HepG2 (cell line): Measurements from ENCODE around the gene GPBAR1. TPM values are rescaled to one million over a fixed set of nuclear protein-coding genes. Genes with fewer than 3 reads are reported as not detected.

ENCODE experiments used
- ATF7 ChIP-seq, 2 experiments: fragments of 450-650 bp in 1 of 2; sonication (generic) in 1 of 2; formaldehyde crosslinking in 1 of 2; IDR thresholded peaks; 2 replicates each; pipeline versions ENCODE4 v1.4.0 to v1.6.1; 2016 to 2020; ENCODE audit warnings: antibody characterized with exemption in 1 of 2, mild to moderate bottlenecking in 1 of 2, missing genetic modification reagents in 1 of 2
- BCL6 ChIP-seq: IDR thresholded peaks from 2 replicates; pipeline ENCODE4 v1.6.1; 2016; ENCODE audit warnings: missing genetic modification reagents, missing compliant biosample characterization
- CSRNP1 ChIP-seq: sonication (generic); formaldehyde crosslinking; IDR thresholded peaks from 2 replicates; pipeline ENCODE4 v1.8.1; 2023; ENCODE audit warnings: mild to moderate bottlenecking, missing genetic modification reagents
- ETV6 ChIP-seq: sonication (generic); formaldehyde crosslinking; conservative IDR thresholded peaks from 2 replicates; pipeline ENCODE4 v1.4.0; 2020; ENCODE audit warnings: missing genetic modification reagents
- EZH2 ChIP-seq: conservative IDR thresholded peaks from 2 replicates; pipeline ENCODE4 v1.6.1; 2012; ENCODE audit warnings: mild to moderate bottlenecking, low read depth, low read length, moderate library complexity
- NFATC3 ChIP-seq: sonication (generic); formaldehyde crosslinking; IDR thresholded peaks from 2 replicates; pipeline ENCODE4 v1.5.1; 2020; ENCODE audit warnings: mild to moderate bottlenecking, missing genetic modification reagents
- NFIB ChIP-seq: sonication (generic); formaldehyde crosslinking; IDR thresholded peaks from 2 replicates; pipeline ENCODE4 v1.9.0; 2021; ENCODE audit warnings: missing genetic modification reagents, mild to moderate bottlenecking, borderline replicate concordance
- NR0B2 ChIP-seq: sonication (generic); formaldehyde crosslinking; IDR thresholded peaks from 2 replicates; pipeline ENCODE4 v1.4.0; 2020; ENCODE audit warnings: mild to moderate bottlenecking, missing genetic modification reagents
- PAX8 ChIP-seq: sonication (generic); formaldehyde crosslinking; IDR thresholded peaks from 2 replicates; pipeline ENCODE4 v1.8.0; 2022; ENCODE audit warnings: mild to moderate bottlenecking, missing genetic modification reagents, borderline replicate concordance
- PLRG1 ChIP-seq: fragments of 450-650 bp; conservative IDR thresholded peaks from 2 replicates; pipeline ENCODE4 v1.6.1; 2016
- SIX4 ChIP-seq: sonication (generic); formaldehyde crosslinking; IDR thresholded peaks from 2 replicates; pipeline ENCODE4 v1.4.0; 2020; ENCODE audit warnings: missing genetic modification reagents
- SMAD3 ChIP-seq: sonication (generic); formaldehyde crosslinking; IDR thresholded peaks from 2 replicates; pipeline ENCODE4 v1.4.0; 2020; ENCODE audit warnings: missing genetic modification reagents
- SOX13 ChIP-seq, 3 experiments: fragments of 450-650 bp in 1 of 3; sonication (generic) in 1 of 3; formaldehyde crosslinking in 1 of 3; IDR thresholded peaks in 2 of 3; conservative IDR thresholded peaks in 1 of 3; 2 replicates each; pipeline versions ENCODE4 v1.5.0 to v1.6.1; 2016 to 2020; ENCODE audit warnings: antibody characterized with exemption in 1 of 3, mild to moderate bottlenecking in 1 of 3, missing compliant biosample characterization in 1 of 3, missing genetic modification reagents in 1 of 3, moderate library complexity in 1 of 3
- TBX2 ChIP-seq: sonication (generic); formaldehyde crosslinking; IDR thresholded peaks from 2 replicates; pipeline ENCODE4 v1.5.0; 2020; ENCODE audit warnings: missing genetic modification reagents, mild to moderate bottlenecking, borderline replicate concordance
- TFAP4 ChIP-seq: sonication (generic); IDR thresholded peaks from 2 replicates; pipeline ENCODE4 v1.6.1; 2016; ENCODE audit warnings: low read depth, borderline replicate concordance
- ZBTB20 ChIP-seq: sonication (generic); formaldehyde crosslinking; IDR thresholded peaks from 2 replicates; pipeline ENCODE4 v1.8.1; 2023; ENCODE audit warnings: missing genetic modification reagents, low read depth, mild to moderate bottlenecking, borderline replicate concordance
- ZFX ChIP-seq: sonication (generic); formaldehyde crosslinking; IDR thresholded peaks from 2 replicates; pipeline ENCODE4 v1.4.0; 2020; ENCODE audit warnings: mild to moderate bottlenecking, low read depth, missing genetic modification reagents, moderate library complexity
- ZNF207 ChIP-seq: fragments of 450-650 bp; IDR thresholded peaks from 2 replicates; pipeline ENCODE4 v1.6.1; 2016; ENCODE audit warnings: antibody characterized with exemption, borderline replicate concordance
- ZNF576 ChIP-seq: sonication (generic); formaldehyde crosslinking; IDR thresholded peaks from 2 replicates; pipeline ENCODE4 v1.4.0; 2020; ENCODE audit warnings: mild to moderate bottlenecking, missing genetic modification reagents
- ZNF652 ChIP-seq: IDR thresholded peaks from 2 replicates; pipeline ENCODE4 v1.6.1; 2016; ENCODE audit warnings: low read depth, borderline replicate concordance
- ZNF687 ChIP-seq: sonication (generic); formaldehyde crosslinking; IDR thresholded peaks from 2 replicates; pipeline ENCODE4 v1.5.1; 2020; ENCODE audit warnings: mild to moderate bottlenecking, missing genetic modification reagents, moderate library complexity
- ZNF879 ChIP-seq: sonication (generic); formaldehyde crosslinking; IDR thresholded peaks from 2 replicates; pipeline ENCODE4 v1.8.1; 2023; ENCODE audit warnings: missing genetic modification reagents
- polyA plus RNA-seq, 8 experiments: library from polyadenylated mRNA; depleted of rRNA in 3 of 8; stranded (reverse) in 7 of 8; unstranded in 1 of 8; fragments of >200 nt; fragmentation: Illumina TruSeq in 4 of 8; extraction: Trizol in 4 of 8; gene quantifications; 2 replicates each; pipeline versions ENCODE4 v1.2.1 to v1.2.3, GENCODE V29; 2011 to 2016; ENCODE audit warnings: low read depth in 4 of 8, missing spikeins in 1 of 8, mixed read lengths in 1 of 8; ENCODE audit not compliant: insufficient read depth in 1 of 8
- total RNA-seq, 5 experiments: library from RNA; depleted of rRNA; stranded (reverse); fragments of >200 nt; fragmentation: Illumina TruSeq; extraction: Trizol; gene quantifications; 2 replicates each; pipeline ENCODE4 v1.2.3, GENCODE V29; 2016; ENCODE audit warnings: low read depth in 1 of 5

The GPBAR1 gene
- total and polyA plus RNA-seq, 2 of the 13 experiments (the other 11 are each of a cell fraction or from before 2014, with no cell fraction given): 0.05 to 0.09 TPM

- TF ChIP-seq ZNF687 (CRISPR knock-in tag): peak; percentile 88
- no peak for TF ChIP-seq SIX4 (CRISPR knock-in tag)
- no peak; the same call in none of the 2 replicates for TF ChIP-seq TBX2
- TF ChIP-seq NFATC3 (CRISPR knock-in tag): no peak
- TF ChIP-seq ATF7 (IDR thresholded peaks at IDR 0.05): no peak
- peak; percentile 63; the same call in 1 of the 2 replicates for TF ChIP-seq ATF7 (CRISPR knock-in tag; IDR thresholded peaks at IDR 0.05)
- TF ChIP-seq ZNF576 (CRISPR knock-in tag): no peak; the same call in 1 of the 2 replicates
- peak; percentile 91; the same call in 1 of the 2 replicates for TF ChIP-seq ETV6
- no peak for TF ChIP-seq EZH2
- peak; percentile 60 for TF ChIP-seq ZFX (CRISPR knock-in tag)
- TF ChIP-seq CSRNP1 (CRISPR knock-in tag): no peak
- peak; percentile 84 for TF ChIP-seq NR0B2 (CRISPR knock-in tag)
- TF ChIP-seq TFAP4: no peak
- no peak for TF ChIP-seq ZNF879
- TF ChIP-seq ZNF207: no peak
- TF ChIP-seq SOX13 (IDR thresholded peaks at IDR 0.05): no peak
- TF ChIP-seq SOX13 (CRISPR knock-in tag; conservative IDR thresholded peaks at IDR 0.05 in 1 of 2, IDR thresholded peaks at IDR 0.05 in 1 of 2): peak in 1 of 2 experiments; percentile 34; a peak in 1 of 4 replicates
- no peak; the same call in 1 of the 2 replicates for TF ChIP-seq PAX8 (CRISPR knock-in tag)
- TF ChIP-seq ZBTB20 (CRISPR knock-in tag): no peak
- TF ChIP-seq SMAD3: peak; percentile 42; the same call in 1 of the 2 replicates
- TF ChIP-seq ZNF652 (CRISPR knock-in tag): no peak
- TF ChIP-seq NFIB: no peak
- no peak for TF ChIP-seq PLRG1
- TF ChIP-seq BCL6 (CRISPR knock-in tag): peak; percentile 44
These were observed 44.0 kb upstream of the GPBAR1 start, which contains the start of gene ARPC2 (continued) for GRCh38 chr2:218216674-218217359.
